K562 (cell line): ENCODE results near the gene PRKAR2B. TPM values are rescaled to one million over a fixed set of nuclear protein-coding genes. Genes with fewer than 3 reads are reported as not detected.

Experiments
- ASH1L ChIP-seq: fragments of 450-650 bp; IDR thresholded peaks from 2 replicates; pipeline ENCODE4 v1.6.1; 2018; ENCODE audit warnings: borderline replicate concordance, mild to moderate bottlenecking, low read depth; ENCODE audit not compliant: partially characterized antibody
- ATF1 ChIP-seq, 2 experiments: fragments of 450-650 bp in 1 of 2; IDR thresholded peaks; 2 replicates each; pipeline ENCODE4 v1.6.1; 2016; ENCODE audit warnings: missing compliant biosample characterization in 1 of 2, missing genetic modification characterization in 1 of 2
- CBFA2T2 ChIP-seq: fragments of 450-650 bp; conservative IDR thresholded peaks from 2 replicates; pipeline ENCODE4 v1.6.1; 2017; ENCODE audit warnings: mild to moderate bottlenecking
- COPS2 ChIP-seq: fragments of 450-650 bp; conservative IDR thresholded peaks from 2 replicates; pipeline ENCODE4 v1.6.1; 2016; ENCODE audit warnings: mild to moderate bottlenecking, moderate library complexity
- DACH1 ChIP-seq: fragments of 450-650 bp; IDR thresholded peaks from 2 replicates; pipeline ENCODE4 v1.6.1; 2018; ENCODE audit not compliant: partially characterized antibody
- DPF2 ChIP-seq: fragments of 450-650 bp; IDR thresholded peaks from 2 replicates; pipeline ENCODE4 v1.6.1; 2016
- ETV1 ChIP-seq: fragments of 450-650 bp; conservative IDR thresholded peaks from 2 replicates; pipeline ENCODE4 v1.6.1; 2016; ENCODE audit warnings: missing genetic modification characterization, control low read depth, low read depth, missing compliant biosample characterization
- FOSL1 ChIP-seq: fragments of 200-800 bp; sonication (Bioruptor generic); conservative IDR thresholded peaks from 2 replicates; pipeline ENCODE4 v1.6.1; 2016; ENCODE audit warnings: missing genetic modification characterization, missing compliant biosample characterization
- FOXK2 ChIP-seq, 2 experiments: fragments of 450-650 bp; IDR thresholded peaks in 1 of 2; conservative IDR thresholded peaks in 1 of 2; 2 replicates each; pipeline ENCODE4 v1.6.1; 2016; ENCODE audit warnings: low read depth in 2 of 2, mild to moderate bottlenecking in 1 of 2
- KDM1A ChIP-seq, 2 experiments: fragments of 450-650 bp; IDR thresholded peaks; 2 replicates each; pipeline ENCODE4 v1.6.1; 2016; ENCODE audit warnings: mild to moderate bottlenecking in 2 of 2
- KHSRP ChIP-seq: fragments of 450-650 bp; IDR thresholded peaks from 2 replicates; pipeline ENCODE4 v1.6.1; 2017
- MAZ ChIP-seq, 2 experiments: fragments of 450-650 bp in 1 of 2; sonication (generic) in 1 of 2; formaldehyde crosslinking; IDR thresholded peaks in 1 of 2; conservative IDR thresholded peaks in 1 of 2; 2 replicates each; pipeline versions ENCODE4 v1.4.0 to v1.5.0; 2020; ENCODE audit warnings: mild to moderate bottlenecking in 1 of 2, missing genetic modification reagents in 1 of 2
- MEF2D ChIP-seq: conservative IDR thresholded peaks from 2 replicates; pipeline ENCODE4 v1.6.1; 2016; ENCODE audit warnings: low read depth, missing genetic modification characterization, missing compliant biosample characterization
- MEIS2 ChIP-seq: fragments of 450-650 bp; IDR thresholded peaks from 2 replicates; pipeline ENCODE4 v1.6.1; 2014; ENCODE audit warnings: mild to moderate bottlenecking; ENCODE audit not compliant: partially characterized antibody
- MYNN ChIP-seq, 2 experiments: sonication (generic); formaldehyde crosslinking in 1 of 2; IDR thresholded peaks; 2 replicates each; pipeline versions ENCODE4 v1.5.0 to v1.6.1; 2016 to 2020; ENCODE audit warnings: antibody characterized with exemption in 1 of 2, missing genetic modification reagents in 1 of 2
- NCOA6 ChIP-seq: fragments of 450-650 bp; IDR thresholded peaks from 2 replicates; pipeline ENCODE4 v1.6.1; 2017; ENCODE audit warnings: mild to moderate bottlenecking
- POLR2AphosphoS5 ChIP-seq: IDR thresholded peaks from 2 replicates; pipeline ENCODE4 v1.6.1; 2011; ENCODE audit warnings: mild to moderate bottlenecking, low read depth, low read length, moderate library complexity; ENCODE audit not compliant: control insufficient read depth, insufficient read depth
- POLR2G ChIP-seq: fragments of 200-400 bp; formaldehyde crosslinking; IDR thresholded peaks from 2 replicates; pipeline ENCODE4 v1.6.1; 2017; ENCODE audit warnings: low read depth, mild to moderate bottlenecking, antibody characterized with exemption, low read length, moderate library complexity
- POLR2H ChIP-seq: IDR thresholded peaks from 2 replicates; pipeline ENCODE4 v1.6.1; 2016; ENCODE audit warnings: missing genetic modification characterization, low read depth, mild to moderate bottlenecking, control low read depth, missing compliant biosample characterization, moderate library complexity
- PRPF4 ChIP-seq: fragments of 200-400 bp; formaldehyde crosslinking; IDR thresholded peaks from one replicate; pipeline ENCODE4 v1.6.1; 2017; ENCODE audit warnings: low read length, low read depth, mild to moderate bottlenecking; ENCODE audit not compliant: insufficient read depth, poor library complexity, severe bottlenecking
- PURB ChIP-seq: sonication (generic); formaldehyde crosslinking; IDR thresholded peaks from 2 replicates; pipeline ENCODE4 v1.9.0; 2021; ENCODE audit warnings: low read depth, mild to moderate bottlenecking, missing genetic modification reagents
- RBFOX2 ChIP-seq: fragments of 200-400 bp; formaldehyde crosslinking; IDR thresholded peaks from 2 replicates; pipeline ENCODE4 v1.6.1; 2017; ENCODE audit warnings: low read depth, mild to moderate bottlenecking, low read length, moderate library complexity
- STAT5A ChIP-seq: IDR thresholded peaks from 2 replicates; pipeline ENCODE4 v1.6.1; 2012; ENCODE audit warnings: low read length, inconsistent platforms, borderline replicate concordance
- THRAP3 ChIP-seq: fragments of 450-650 bp; IDR thresholded peaks from 2 replicates; pipeline ENCODE4 v1.6.1; 2016; ENCODE audit warnings: mild to moderate bottlenecking, inconsistent platforms, borderline replicate concordance
- ZBTB1 ChIP-seq: sonication (generic); formaldehyde crosslinking; IDR thresholded peaks from 2 replicates; pipeline ENCODE4 v1.8.1; 2023; ENCODE audit warnings: missing genetic modification reagents, low read depth, mild to moderate bottlenecking, borderline replicate concordance
- ZNF699 ChIP-seq: fragments of 250-450 bp; sonication (Bioruptor Pico); IDR thresholded peaks from 2 replicates; pipeline ENCODE4 v1.8.0; 2021; ENCODE audit warnings: mild to moderate bottlenecking, moderate library complexity; ENCODE audit not compliant: insufficient replicate concordance
- polyA plus RNA-seq, 8 experiments: library from polyadenylated mRNA; depleted of rRNA in 4 of 8; stranded (reverse) in 5 of 8; unstranded in 3 of 8; fragments of >200 nt; fragmentation: Nextera tagmentation in 2 of 8; fragmentation: Illumina TruSeq in 1 of 8; extraction: Ambion mirVana in 2 of 8; extraction: Trizol in 1 of 8; gene quantifications; 2 replicates each; pipeline versions ENCODE4 v1.2.1 to v1.2.3, GENCODE V29; 2011 to 2014; ENCODE audit warnings: inconsistent platforms in 1 of 8, missing spikeins in 1 of 8
- total RNA-seq, 7 experiments: library from RNA; depleted of rRNA in 6 of 7; stranded (reverse); fragments of >200 nt in 6 of 7; fragmentation: Illumina TruSeq in 2 of 7; extraction: Trizol in 2 of 7; gene quantifications; 2 replicates each; pipeline versions ENCODE4 v1.2.1 to v1.2.3, GENCODE V29; 2011 to 2021; ENCODE audit warnings: low replicate concordance in 1 of 7
- TF ChIP-seq, protein P1 (sequence below): fragments of 150-350 bp; IDR thresholded peaks from 2 replicates; pipeline ENCODE4 v1.6.1; 2014; ENCODE audit warnings: low read depth, mild to moderate bottlenecking, low read length, borderline replicate concordance

The PRKAR2B gene
- total and polyA plus RNA-seq, 9 of the 15 experiments (the other 6 are each of a cell fraction or from before 2014, with no cell fraction given) = 59.0 to 173 (median 129) TPM

DNA sequence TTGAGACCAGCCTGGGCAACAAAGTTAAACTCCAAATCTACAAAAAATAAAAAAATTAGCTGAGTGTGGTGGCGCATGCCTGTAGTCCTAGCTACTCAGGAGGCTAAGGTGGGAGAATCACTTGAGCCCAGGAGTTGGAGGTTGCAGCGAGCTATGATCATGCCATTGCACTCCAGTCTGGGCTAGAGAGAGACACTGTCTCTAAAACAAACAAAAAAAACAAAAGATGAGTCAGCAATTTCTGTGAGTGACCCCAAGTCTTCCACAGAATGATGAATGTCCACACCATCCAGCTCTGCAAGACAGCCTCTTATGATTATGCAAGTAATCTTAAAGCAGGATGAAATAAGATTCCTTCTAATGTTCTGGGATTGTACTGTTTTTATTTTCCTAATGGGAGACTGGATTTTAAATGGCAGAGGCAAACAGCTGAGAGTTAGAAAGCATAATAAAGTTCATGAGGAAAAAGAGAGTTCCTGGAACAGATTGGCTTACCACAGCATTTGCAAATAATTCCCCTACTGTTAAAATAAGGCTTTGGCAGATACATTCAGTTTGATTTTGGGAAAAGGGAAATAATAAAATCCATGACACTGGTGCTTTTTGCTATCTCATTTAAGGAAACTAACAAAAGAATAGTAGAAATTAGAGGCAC lies 18.9 kb upstream of the PRKAR2B start (continued):
- TF ChIP-seq, protein P1, sequence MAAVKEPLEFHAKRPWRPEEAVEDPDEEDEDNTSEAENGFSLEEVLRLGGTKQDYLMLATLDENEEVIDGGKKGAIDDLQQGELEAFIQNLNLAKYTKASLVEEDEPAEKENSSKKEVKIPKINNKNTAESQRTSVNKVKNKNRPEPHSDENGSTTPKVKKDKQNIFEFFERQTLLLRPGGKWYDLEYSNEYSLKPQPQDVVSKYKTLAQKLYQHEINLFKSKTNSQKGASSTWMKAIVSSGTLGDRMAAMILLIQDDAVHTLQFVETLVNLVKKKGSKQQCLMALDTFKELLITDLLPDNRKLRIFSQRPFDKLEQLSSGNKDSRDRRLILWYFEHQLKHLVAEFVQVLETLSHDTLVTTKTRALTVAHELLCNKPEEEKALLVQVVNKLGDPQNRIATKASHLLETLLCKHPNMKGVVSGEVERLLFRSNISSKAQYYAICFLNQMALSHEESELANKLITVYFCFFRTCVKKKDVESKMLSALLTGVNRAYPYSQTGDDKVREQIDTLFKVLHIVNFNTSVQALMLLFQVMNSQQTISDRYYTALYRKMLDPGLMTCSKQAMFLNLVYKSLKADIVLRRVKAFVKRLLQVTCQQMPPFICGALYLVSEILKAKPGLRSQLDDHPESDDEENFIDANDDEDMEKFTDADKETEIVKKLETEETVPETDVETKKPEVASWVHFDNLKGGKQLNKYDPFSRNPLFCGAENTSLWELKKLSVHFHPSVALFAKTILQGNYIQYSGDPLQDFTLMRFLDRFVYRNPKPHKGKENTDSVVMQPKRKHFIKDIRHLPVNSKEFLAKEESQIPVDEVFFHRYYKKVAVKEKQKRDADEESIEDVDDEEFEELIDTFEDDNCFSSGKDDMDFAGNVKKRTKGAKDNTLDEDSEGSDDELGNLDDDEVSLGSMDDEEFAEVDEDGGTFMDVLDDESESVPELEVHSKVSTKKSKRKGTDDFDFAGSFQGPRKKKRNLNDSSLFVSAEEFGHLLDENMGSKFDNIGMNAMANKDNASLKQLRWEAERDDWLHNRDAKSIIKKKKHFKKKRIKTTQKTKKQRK = no peak
- TF ChIP-seq ASH1L = no peak
- TF ChIP-seq STAT5A = no peak
- TF ChIP-seq MAZ (CRISPR knock-in tag; conservative IDR thresholded peaks at IDR 0.05 in 1 of 2, IDR thresholded peaks at IDR 0.05 in 1 of 2) = peak in 1 of 2 experiments; percentile 18; a peak in 1 of 4 replicates
- TF ChIP-seq MEIS2 = peak; percentile 97
- peak; percentile 68 to 70; a peak in 3 of 4 replicates for TF ChIP-seq FOXK2 (conservative IDR thresholded peaks at IDR 0.05 in 1 of 2, IDR thresholded peaks at IDR 0.05 in 1 of 2; ENCODE audit: low read depth in 2 of 2)
- TF ChIP-seq FOSL1 (tag) = peak; percentile 69
- peak; percentile 95 for TF ChIP-seq DPF2
- no peak for TF ChIP-seq COPS2
- no peak for TF ChIP-seq ATF1 (CRISPR knock-in tag; IDR thresholded peaks at IDR 0.05)
- TF ChIP-seq ATF1 (tag; IDR thresholded peaks at IDR 0.05) = peak; percentile 33
- TF ChIP-seq POLR2G = no peak
- peak; percentile 68 to 79 for TF ChIP-seq KDM1A (IDR thresholded peaks at IDR 0.05)
- TF ChIP-seq ETV1 (tag) = peak; percentile 53
- TF ChIP-seq KHSRP = peak; percentile 55; the same call in 1 of the 2 replicates
- TF ChIP-seq ZBTB1 (CRISPR knock-in tag) = no peak
- 0 out of 2 replicates have a peak, but pooled peaks have one; percentile 37 for TF ChIP-seq NCOA6
- no peak for TF ChIP-seq RBFOX2
- no peak for TF ChIP-seq POLR2AphosphoS5
- TF ChIP-seq ZNF699 (CRISPR knock-in tag) = no peak
- no peak for TF ChIP-seq PURB
- no peak; the same call in 1 of the 2 replicates for TF ChIP-seq CBFA2T2
- 0 out of 2 replicates have a peak, but pooled peaks have one; percentile 36 for TF ChIP-seq MEF2D (tag)
- TF ChIP-seq DACH1 = peak; percentile 59
- no peak for TF ChIP-seq POLR2H (tag)
- peak; percentile 54; the same call in 1 of the 2 replicates for TF ChIP-seq THRAP3
- no peak for TF ChIP-seq MYNN (IDR thresholded peaks at IDR 0.05)
- no peak for TF ChIP-seq MYNN (CRISPR knock-in tag; IDR thresholded peaks at IDR 0.05)
- no peak for TF ChIP-seq PRPF4
